Mesodermal cell (in vitro differentiated cells): Measurements from ENCODE around the gene ESF1.

Experiments
- H3K27ac ChIP-seq: 2 replicates; pipeline ENCODE4 v1.7.0; 2013; ENCODE audit warnings: mild to moderate bottlenecking, low read depth, low read length, moderate library complexity; ENCODE audit not compliant: severe bottlenecking
- H3K36me3 ChIP-seq: 2 replicates; pipeline ENCODE4 v1.7.1; 2013; ENCODE audit warnings: mild to moderate bottlenecking, low read length, moderate library complexity; ENCODE audit not compliant: control insufficient read depth, insufficient read depth
- H3K4me1 ChIP-seq: one replicate; pipeline ENCODE4 v1.7.1; 2013; ENCODE audit warnings: mild to moderate bottlenecking, low read length; ENCODE audit not compliant: insufficient read depth, control insufficient read depth, poor library complexity, severe bottlenecking
- H3K4me3 ChIP-seq: 2 replicates; pipeline ENCODE4 v1.7.0; 2013; ENCODE audit warnings: low read length, control low read depth, mild to moderate bottlenecking; ENCODE audit not compliant: insufficient read depth, poor library complexity, severe bottlenecking; ENCODE audit errors: extremely low read depth
- H3K9me3 ChIP-seq: 2 replicates; pipeline ENCODE4 v1.7.1; 2013; ENCODE audit warnings: mild to moderate bottlenecking, low read length, moderate library complexity; ENCODE audit not compliant: control insufficient read depth
- WGBS, 2 experiments: methylation state at CpG; one replicate each; pipeline ENCODE4 v1.1.5; 2013; ENCODE audit warnings: missing lambda C conversion rate in 2 of 2; ENCODE audit not compliant: insufficient coverage in 2 of 2; 5-methylcytosine and 5-hydroxymethylcytosine counted together

Gene ESF1

DNA sequence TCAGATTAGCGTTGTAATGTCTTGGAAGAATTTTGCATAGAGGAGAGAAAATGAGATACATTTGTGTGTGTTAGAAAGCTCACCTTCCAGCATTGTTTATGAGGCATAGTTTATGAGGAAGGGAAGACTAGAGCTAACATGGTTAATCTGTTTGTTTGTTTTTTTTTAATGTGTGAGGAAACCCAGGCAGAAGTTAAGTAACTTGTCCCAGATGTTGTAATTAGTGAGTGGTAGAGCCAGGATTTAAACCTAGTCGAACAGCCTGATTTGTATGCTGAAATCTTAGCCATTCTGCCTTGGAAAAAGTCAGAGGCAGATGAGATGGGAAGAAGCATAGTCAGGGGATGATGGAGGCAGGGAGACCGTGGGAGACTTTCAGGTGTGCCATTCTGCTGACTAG lies 29.2 kb upstream of the ESF1 start:
- Histone ChIP-seq H3K4me1 (no peaks in the 10 kb centered on the region), H3K36me3 (peaks cover 89% of the 10 kb centered on the region), H3K9me3 (no peaks in the 10 kb centered on the region), H3K27ac (no peak overlapping the region), H3K4me3 (no peak overlapping the region)
- 71 to 75% methylated on average over 2 to 3 of the region's 3 CpGs for WGBS, 2 experiments

DNA sequence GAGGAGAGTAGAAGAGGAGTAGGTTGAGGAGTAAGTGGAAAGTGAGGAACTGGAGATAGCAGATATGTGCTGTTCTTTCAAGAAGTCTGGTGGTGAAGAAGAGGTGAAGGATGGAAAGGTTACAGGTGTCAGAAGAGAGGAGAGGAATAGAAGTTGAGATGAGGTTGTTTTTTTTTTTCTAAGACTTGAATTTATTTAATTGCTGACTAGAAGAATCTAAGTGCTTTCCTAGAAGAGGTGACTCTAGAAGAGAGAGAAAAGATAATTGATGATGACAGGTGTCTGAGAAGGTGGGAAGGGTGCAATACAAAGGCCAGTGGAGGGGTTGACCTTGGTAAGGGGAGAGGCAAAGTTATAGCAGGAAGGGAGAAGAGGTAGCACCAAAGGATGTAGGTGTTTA lies 25.7 kb upstream of the ESF1 start:
- Histone ChIP-seq H3K9me3 (no peaks in the 10 kb centered on the region), H3K27ac (no peak overlapping the region), H3K36me3 (peaks cover 80% of the 10 kb centered on the region)

DNA sequence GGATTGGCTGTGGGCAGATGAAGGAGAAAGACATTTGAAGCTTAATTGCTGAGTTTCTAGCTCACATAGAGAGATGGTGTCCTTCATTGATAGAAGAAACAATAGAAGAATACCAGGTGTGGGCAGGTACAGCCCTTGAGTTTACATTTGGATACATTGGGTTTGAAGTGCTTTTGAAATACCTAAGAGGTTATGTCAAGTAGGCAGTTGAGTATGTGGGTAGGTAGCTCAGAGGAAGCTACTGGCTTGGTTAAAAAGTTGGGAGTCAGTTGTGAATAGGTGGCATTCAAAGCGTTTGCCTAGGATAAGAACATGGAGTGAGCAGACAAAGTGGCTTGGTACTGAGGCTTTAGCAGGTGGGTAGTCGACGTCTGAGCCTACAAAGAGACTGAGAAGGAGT lies 25.1 kb upstream of the ESF1 start:
- peaks cover 78% of the 10 kb centered on the region for H3K36me3 ChIP-seq
- no peaks in the 10 kb centered on the region for H3K9me3 ChIP-seq
- 91 to 96% methylated on average over 3 of the region's 3 CpGs for WGBS, 2 experiments
- H3K4me3 ChIP-seq, result no peak overlapping the region
- no peak overlapping the region for H3K27ac ChIP-seq
- no peaks in the 10 kb centered on the region for H3K4me1 ChIP-seq

More for the DNA sequence above, 25.7 kb upstream of the ESF1 start:
- no peaks in the 10 kb centered on the region for H3K4me1 ChIP-seq
- no peak overlapping the region for H3K4me3 ChIP-seq

DNA sequence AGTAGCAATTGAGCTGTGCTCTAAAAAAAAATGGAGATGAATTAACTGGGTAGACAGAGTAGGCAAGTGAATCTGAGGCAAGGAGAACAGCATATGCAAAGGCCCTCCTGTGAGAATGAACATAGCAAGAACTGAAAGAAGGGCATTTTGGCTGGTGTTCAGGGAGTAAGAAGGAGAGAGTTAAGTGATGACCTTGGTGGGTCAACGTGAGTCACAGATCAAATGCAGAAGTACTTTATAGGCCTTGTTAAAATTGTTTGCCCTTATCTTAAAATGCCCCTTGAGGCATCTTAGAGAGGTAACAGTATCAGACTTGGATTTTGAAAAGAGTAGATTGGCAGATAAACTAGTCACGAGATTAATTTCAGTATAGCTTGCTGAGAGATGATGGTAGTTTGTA lies 24.7 kb upstream of the ESF1 start:
- no peaks in the 10 kb centered on the region for H3K4me1 ChIP-seq
- H3K27ac ChIP-seq, result no peak overlapping the region
- H3K9me3 ChIP-seq, result no peaks in the 10 kb centered on the region
- no peak overlapping the region for H3K4me3 ChIP-seq
- H3K36me3 ChIP-seq, result peaks cover 78% of the 10 kb centered on the region
- 89 to 100% methylated on average over 2 of the region's 2 CpGs for WGBS, 2 experiments

DNA sequence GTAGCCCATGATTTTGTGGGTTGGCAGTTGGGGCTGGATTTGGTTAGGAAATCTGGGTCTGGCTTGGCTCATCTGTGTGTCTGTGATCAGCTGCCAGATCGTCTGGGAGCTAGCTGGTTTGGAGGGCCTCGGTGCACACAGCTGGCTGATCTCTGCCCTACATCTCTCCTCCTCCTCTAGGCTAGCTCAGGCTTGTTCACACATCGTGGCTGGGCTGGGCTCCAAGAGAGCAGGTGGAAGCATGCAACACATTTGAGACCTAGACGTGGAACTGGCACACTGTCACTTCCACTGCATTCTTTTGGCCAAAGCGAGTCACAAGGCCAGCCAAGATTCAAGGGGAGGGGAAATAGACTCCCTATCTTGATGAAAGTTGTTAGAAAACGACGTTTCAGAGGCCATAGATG lies 16.0 kb upstream of the ESF1 start:
- WGBS, 2 experiments, result 84 to 89% methylated on average over 2 to 4 of the region's 7 CpGs
- Histone ChIP-seq H3K4me1 (no peaks in the 10 kb centered on the region), H3K27ac (no peak overlapping the region), H3K9me3 (no peaks in the 10 kb centered on the region), H3K36me3 (peaks cover 74% of the 10 kb centered on the region), H3K4me3 (no peak overlapping the region)

DNA sequence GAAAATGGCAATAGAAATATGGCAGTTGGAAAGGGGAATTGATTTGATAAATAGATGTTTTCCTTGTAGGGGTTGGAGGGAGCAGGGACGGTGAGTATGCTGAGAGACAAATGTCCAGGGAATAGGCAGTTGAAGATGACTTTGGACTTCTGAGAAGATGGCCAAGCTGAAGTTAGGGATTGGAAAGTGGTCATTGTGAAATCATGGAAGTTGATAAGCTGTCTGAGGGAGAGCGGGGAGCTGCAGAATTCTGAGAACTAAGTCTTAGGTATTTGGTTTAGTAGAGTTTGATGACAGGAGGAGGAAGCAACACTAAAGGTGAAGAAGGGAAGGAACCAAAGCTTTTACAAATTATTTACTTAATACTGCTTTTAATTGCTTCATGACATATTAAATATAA lies 15.3 kb upstream of the ESF1 start:
- no peak overlapping the region for H3K4me3 ChIP-seq
- H3K36me3 ChIP-seq, result peaks cover 78% of the 10 kb centered on the region
- H3K9me3 ChIP-seq, result no peaks in the 10 kb centered on the region
- H3K27ac ChIP-seq, result no peak overlapping the region
- no peaks in the 10 kb centered on the region for H3K4me1 ChIP-seq
- WGBS, 2 experiments, result 97 to 100% methylated on average over 2 of the region's 2 CpGs

DNA sequence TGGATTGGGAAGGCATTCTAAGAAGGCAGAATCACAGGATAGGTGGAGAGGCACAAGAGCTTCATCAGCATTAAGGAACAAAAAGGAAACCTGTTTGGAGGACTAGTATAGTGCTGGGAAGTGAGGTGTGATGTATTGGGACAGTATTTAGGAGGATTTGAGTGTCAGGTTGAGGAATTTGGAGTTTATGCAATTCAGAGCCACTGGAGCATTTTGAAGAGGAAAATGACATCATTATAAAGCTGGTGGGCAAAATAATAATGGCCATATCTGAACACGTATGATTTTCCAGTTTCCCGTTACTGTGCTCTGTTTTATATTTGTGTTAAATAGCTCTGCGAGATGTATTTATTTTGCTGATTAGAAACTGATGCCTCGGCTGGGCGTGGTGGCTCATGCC lies 14.3 kb upstream of the ESF1 start:
- peaks cover 78% of the 10 kb centered on the region for H3K36me3 ChIP-seq
- H3K9me3 ChIP-seq, result no peaks in the 10 kb centered on the region
- 94 to 96% methylated on average over 4 to 5 of the region's 5 CpGs for WGBS, 2 experiments
- no peak overlapping the region for H3K27ac ChIP-seq
- no peak overlapping the region for H3K4me3 ChIP-seq
- H3K4me1 ChIP-seq, result no peaks in the 10 kb centered on the region

DNA sequence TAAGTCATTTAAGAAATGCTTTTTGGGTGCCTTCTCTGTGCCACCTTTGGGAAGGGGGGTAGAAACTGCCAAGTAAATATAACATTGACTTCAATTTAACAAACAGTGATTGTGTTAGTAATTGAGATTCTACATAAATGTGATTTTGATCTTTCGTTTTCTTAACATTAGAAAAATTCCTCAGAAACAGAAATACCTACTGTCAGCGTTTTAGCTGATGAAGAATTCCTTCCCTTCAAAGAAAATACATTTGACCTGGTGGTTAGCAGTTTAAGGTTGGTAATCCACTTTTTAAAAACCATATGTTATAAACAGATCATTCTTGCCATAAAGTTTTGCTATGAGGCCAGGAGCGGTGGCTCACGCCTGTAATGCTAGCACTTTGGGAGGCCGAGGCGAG lies 9.9 kb upstream of the ESF1 start:
- Histone ChIP-seq H3K36me3 (peaks cover 85% of the 10 kb centered on the region), H3K9me3 (no peaks in the 10 kb centered on the region), H3K4me1 (no peaks in the 10 kb centered on the region), H3K4me3 (no peak overlapping the region), H3K27ac (no peak overlapping the region)
- 96 to 100% methylated on average over 4 of the region's 6 CpGs for WGBS, 2 experiments

DNA sequence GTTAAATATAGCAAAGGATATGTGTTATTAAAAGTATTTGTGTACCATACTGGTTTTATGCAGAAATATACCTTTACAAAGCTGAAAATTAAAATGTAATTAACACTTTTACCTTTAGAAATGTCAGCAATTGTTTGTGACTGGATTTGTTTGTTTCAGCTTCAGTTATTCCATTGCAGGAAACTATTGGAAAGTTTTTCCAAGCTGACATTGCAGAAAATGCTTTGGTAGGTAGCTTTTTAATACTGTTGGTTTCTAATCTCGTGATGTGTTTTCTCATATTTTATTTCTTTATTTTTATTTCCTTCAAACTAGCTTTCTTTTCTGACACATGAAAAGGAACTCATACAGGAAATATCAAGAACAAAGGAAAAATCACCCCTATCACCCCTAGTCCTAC lies 8.3 kb upstream of the ESF1 start:
- Histone ChIP-seq H3K27ac (no peak overlapping the region), H3K4me1 (no peaks in the 10 kb centered on the region), H3K36me3 (peaks cover 81% of the 10 kb centered on the region), H3K9me3 (no peaks in the 10 kb centered on the region), H3K4me3 (no peak overlapping the region)
- no CpG with 5 or more reads among the region's 1 CpG for WGBS, 2 experiments

DNA sequence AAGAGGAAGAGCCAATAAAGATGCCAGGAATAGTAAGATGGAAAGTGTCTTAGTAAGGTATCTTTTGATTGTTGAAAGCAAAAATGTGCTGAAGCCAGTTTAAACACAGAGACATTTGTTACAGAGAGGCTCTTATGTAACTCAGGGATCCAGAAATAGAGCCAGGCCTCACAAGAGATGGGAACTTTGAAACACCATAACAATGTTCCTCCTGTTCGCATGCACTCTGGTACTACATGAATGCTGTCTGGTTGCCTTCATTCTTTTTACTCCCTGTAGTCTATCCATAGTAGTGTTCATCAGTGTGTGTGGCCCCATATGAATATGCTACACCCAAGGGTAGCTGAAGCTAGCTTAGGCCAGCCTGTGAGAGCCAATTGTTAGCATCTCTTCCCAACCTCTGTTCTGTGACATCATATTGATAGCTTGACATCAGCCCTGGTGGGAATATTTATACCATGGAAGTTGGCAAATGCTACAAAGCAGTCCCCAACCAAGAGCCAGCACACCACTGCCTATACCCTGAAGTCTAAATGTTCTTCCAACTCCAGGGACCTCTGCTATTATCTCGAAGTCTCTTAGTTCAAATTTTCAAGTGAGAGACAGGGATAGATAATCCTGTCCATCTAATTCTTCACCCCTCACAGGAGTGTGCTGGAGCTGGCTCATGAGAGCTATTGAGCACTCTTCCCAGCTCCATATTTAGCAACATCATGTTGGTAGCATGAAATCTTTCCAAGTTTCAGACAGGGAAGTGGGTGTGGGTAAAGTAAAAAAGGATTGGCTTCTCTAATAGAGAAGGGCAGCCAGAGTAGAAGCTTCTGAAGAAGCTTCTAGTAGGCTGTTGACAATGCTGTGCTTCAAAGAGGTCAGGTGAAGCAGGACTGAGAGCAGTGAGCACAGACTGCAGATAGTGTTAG lies 7.1 kb upstream of the ESF1 start:
- no peaks in the 10 kb centered on the region for H3K4me1 ChIP-seq
- peaks cover 77% of the 10 kb centered on the region for H3K36me3 ChIP-seq
- H3K4me3 ChIP-seq, result no peak overlapping the region
- 100% methylated on average over 1 of the region's 2 CpGs; no CpG with 5 or more reads in 1 of the 2 experiments for WGBS, 2 experiments
- no peak overlapping the region for H3K27ac ChIP-seq
- no peaks in the 10 kb centered on the region for H3K9me3 ChIP-seq

DNA sequence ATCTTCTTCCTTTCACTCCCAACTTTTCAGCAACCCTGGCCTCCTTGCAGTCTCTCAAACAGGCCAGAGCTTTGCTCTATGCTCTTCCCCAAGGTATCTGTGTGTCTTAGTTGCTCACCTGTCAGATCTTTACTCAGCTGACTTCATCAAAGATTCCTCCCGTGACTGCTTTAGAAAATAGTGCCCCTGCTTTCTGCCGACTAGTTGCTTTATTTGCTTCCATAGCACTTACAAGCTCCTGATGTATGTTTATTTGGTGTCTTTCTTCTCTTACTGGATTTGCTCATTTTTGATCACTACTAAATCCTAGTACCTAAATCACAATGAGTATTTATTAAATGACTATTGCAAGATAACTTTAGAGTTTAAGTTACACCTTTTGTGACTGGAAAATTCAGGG lies 6.0 kb upstream of the ESF1 start:
- Histone ChIP-seq H3K27ac (no peak overlapping the region), H3K9me3 (no peaks in the 10 kb centered on the region), H3K36me3 (peaks cover 66% of the 10 kb centered on the region), H3K4me3 (no peak overlapping the region), H3K4me1 (no peaks in the 10 kb centered on the region)
- WGBS, 2 experiments, result 100% methylated on average over 1 of the region's 2 CpGs; no CpG with 5 or more reads in 1 of the 2 experiments
